ENCODE measurements around the gene SLC30A2.

Gene SLC30A2

DNA sequence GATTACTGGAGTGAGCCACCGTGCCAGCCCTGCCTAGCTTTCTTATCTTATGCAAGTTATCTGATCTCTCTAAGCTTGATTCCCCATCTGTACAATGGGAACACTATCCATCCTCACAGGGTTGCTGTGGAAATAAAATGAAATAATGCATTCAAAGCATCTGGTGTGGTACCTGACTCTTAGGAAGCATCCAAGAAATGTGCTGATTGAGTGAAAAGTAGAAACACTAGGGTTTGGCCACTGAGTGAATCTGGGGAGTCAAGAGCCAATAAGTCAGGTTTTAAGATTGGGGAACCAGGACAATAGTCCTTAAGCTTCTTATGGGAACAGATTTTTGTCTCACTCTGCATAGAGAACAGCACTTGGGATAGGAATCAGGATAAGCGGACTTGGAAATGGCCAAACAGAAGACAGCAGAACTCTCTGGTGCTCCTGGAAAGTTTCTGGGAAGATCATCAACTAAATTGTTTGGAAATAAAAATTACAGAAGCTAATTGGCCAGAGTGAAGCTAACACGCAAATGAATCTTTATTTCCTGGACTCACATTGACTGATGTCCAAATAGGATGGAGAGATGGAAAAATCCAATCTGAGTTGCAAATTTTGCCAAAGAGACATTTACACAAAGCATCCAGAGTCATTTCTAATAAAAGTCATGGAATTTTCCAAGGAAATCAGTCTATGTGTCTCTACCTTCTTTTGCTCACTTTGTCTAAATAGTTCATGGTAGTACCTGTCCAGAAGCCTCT is 51.3 kb downstream of the SLC30A2 start:
- no peak for DNase-seq

DNA sequence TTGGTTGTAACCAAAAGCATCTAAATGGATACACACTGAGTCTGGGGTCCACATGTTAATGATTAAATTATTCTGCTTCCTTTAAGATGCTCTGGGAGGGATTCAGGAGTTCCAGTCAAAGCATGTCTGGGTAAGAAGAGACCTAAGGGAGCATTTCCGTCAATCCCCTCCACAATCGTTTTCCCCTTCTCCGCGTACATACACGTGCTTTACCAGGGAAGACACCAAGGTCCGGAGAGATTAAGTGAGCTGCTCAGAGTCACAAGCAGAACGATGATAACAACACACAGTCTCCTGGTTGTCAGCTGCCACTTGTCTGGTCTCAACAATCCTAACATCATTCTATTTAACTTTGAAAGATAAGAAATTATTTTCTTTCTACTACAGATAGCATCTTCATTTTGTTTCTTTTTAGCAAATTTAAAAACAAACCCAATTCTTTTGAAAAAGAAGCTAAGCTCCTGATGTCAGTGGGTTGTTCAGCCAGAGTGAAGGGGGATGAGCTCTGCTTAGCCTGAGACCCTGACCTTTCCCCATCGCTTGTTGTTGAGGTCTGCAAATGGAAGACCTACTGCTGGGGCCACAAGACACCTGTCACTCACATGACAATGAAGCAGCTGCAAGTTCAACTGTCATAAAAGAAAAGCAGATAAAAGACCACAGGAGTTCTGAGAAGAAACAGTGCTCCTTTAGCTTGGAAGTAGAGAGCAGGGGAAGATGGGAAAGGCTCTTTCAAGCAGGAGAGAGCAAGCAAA is 52.5 kb downstream of the SLC30A2 start:
- DNase-seq = no peak

DNA sequence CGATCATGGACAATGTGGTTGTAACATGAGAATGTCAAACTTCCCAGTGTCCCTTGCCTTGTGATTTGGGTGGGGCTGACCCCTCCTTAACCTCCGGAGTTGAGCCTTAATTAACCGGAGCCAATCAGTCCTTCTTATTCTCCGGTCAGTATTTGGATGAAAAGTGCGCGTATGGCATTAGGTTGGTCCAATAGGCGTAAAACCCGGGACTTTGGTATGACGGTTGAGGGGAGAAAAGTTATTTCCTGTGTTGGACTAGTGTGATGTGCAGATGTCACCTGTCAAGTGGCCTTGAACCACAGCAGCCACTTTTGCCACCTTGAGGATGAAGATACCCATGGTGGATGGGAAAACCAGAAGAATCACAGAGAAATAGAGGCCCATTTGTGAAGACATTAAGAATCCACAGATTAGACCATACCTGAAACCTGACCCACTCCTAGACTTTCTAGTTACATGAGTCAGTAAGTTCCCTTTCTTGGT is 53.2 kb downstream of the SLC30A2 start:
- DNase-seq = no peak

DNA sequence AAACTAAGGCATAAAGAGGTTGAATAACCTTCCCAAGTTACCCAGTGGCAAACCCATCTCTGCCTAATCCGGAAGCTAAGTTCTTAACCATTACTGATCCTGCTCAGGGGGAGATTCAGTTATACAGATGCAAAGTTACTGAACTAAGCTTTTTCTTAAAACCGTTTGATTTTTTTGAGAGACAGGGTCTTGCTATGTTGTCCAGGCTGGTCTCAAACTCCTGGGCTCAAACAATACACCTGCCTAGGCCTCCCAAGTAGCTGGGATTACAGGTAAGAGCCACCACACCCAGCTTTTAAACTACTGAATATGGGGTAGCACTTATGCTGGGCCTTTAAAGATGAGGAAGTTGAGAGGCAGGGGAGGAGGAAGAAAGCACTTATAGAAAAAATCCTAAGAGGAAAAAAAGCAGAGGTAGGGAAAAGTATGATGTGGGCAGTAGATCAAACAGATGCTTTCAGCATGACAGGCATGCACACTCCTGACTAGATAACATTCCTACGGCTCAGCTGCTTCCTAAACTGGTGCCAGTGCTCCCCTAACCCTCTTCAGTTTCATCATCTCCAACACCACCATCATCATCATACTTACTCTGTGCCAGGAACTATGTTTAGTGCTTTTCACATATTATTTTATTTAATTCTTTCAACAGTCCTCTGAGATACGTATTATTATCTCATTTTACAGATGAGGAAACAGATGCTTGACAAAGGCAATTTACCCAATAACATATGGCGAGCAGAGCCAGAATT is 53.8 kb downstream of the SLC30A2 start:
- no peak for DNase-seq

DNA sequence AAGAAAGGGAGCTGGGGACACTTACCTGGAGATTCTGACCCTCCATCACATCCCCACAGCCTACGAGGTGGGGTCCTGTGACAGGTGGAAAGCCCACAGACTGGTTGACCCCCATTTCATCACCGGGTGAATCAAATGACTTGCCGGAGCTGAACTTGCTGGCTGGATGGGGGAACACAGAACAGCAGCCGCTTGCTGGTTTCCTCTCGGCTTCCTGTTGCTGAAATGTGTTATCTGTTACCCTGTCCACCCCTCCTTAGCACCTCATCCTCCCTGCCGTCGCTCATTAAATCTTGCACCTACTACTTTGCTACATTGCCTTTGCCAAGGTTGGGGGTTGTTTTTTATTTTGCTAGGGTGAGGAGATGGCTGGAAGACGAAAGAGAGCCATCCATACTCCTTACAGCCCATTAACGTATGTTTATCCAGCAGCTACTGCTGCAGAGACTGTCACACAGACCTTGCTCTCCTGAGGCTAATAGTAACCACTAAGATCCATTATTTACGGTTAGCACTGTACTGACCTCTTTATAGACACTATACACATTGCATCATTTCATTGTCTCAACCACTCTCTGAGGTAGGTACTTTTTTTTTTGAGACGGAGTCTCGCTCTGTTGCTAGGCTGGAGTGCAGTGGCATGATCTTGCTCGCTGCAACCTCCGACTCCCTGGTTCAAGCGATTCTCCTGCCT is 55.1 kb downstream of the SLC30A2 start:
- DNase-seq = no peak

DNA sequence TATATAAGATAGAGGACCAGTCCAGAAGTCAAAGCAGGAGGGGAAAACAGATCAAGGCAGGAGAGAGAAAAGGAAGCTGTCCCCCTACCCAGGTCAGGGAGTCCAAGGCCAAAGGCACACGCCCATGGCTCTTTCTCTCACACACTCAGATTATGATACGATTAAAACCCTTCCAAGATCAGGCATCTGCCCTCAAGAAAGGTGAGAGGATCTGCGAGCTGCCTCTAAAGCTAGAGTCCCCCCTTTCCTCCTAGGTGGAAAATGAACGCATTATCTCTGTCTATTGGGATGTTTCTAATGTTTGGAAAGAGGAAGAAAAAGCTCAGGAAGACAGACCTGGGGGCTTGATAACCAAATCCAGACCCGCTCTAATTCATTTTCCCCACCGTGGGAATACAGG is 55.7 kb downstream of the SLC30A2 start:
- no peak for DNase-seq

DNA sequence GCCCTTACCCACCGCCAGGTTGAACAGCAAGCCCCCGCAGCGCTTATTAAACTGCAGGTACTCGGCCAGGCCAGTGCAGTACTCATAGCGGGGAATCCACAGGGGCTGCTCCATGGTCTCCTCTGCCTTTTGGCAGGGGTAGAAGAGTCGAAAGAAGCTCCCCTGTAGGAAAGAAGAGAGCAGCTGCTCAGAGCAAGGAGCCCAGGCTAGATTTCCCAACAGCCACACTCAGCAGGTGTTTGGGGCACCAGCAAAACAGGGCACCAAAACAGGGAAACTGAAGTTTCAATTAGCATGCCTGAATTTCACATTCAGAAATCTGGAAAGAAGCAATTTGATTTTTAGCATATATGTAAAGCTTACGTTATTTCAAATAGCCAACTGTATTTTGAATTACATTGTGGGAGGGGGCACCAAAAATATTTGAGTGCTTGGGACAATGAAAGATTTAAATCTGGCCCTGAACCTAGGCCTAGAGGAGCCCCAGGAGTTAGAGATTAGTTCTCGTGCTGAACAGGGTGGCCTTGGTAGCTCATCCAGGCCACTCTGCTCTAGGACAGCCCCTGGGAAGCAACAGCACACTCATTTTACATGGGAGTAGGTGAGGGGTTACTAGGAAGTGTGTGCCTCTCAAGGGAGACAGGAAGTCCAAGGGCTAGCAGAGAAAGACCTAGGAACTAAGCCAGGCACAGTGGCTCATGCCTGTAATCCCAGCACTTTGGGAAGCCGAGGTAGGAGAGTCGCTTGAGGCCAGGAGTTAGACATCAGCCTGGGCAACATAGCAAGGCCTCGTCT is 56.3 kb downstream of the SLC30A2 start:
- no peak for DNase-seq

DNA sequence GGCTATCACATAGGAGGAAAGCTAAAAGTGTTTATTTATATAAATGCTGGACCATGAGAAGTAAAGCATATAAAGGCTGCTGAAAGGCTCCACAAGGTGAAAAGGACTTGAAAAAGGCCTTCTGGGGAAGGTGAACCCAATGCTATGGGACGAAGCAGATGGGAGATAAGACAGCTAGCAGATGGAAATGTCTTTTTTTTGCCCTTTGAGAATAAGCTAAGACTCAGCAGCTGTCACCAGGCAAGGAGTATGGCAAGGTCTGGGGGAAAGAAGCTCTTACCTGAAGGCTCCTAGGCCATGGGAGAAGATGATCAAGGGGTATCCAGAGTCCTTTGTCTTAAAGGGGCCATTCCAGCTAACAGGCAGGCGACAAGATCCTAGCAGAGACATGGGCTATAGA is 58.0 kb downstream of the SLC30A2 start:
- DNase-seq = no peak

All from fibroblast of skin of scalp (primary cell).